Activated T-cell treated with anti-CD3 and anti-CD28 coated beads, Interleukin-2, amount 50 U/mL, for 24 hours (primary cell): Measurements from ENCODE around the gene C19orf44.
A peak's percentile ranks its signal among the peaks of the same experiment; 100 is the strongest.
"Not testable (repeated sequence)": the region's sequence is repeated elsewhere in the genome, so short reads cannot be mapped to it uniquely, and the experiment has no call there.

Experiments used
- DNase-seq: peaks from one replicate; pipeline ENCODE4 v3.0.0-alpha.2; 2020
- H3K27ac Mint-ChIP-seq: 2 replicates; pipeline ENCODE4 v1.8.0; 2020; ENCODE audit warnings: mild to moderate bottlenecking, mixed read lengths
- H3K27me3 Mint-ChIP-seq: 2 replicates; pipeline ENCODE4 v1.8.0; 2020; ENCODE audit warnings: mixed read lengths
- H3K36me3 Mint-ChIP-seq: 2 replicates; pipeline ENCODE4 v1.8.0; 2020; ENCODE audit warnings: low read depth, mixed read lengths
- H3K4me1 Mint-ChIP-seq: 2 replicates; pipeline ENCODE4 v1.8.0; 2020; ENCODE audit warnings: low read depth, mixed read lengths
- H3K4me3 Mint-ChIP-seq: 2 replicates; pipeline ENCODE4 v1.8.0; 2020; ENCODE audit warnings: mild to moderate bottlenecking, moderate library complexity, mixed read lengths
- H3K9me3 Mint-ChIP-seq: 2 replicates; pipeline ENCODE4 v1.8.0; 2020; ENCODE audit warnings: mixed read lengths

C19orf44 gene

DNA sequence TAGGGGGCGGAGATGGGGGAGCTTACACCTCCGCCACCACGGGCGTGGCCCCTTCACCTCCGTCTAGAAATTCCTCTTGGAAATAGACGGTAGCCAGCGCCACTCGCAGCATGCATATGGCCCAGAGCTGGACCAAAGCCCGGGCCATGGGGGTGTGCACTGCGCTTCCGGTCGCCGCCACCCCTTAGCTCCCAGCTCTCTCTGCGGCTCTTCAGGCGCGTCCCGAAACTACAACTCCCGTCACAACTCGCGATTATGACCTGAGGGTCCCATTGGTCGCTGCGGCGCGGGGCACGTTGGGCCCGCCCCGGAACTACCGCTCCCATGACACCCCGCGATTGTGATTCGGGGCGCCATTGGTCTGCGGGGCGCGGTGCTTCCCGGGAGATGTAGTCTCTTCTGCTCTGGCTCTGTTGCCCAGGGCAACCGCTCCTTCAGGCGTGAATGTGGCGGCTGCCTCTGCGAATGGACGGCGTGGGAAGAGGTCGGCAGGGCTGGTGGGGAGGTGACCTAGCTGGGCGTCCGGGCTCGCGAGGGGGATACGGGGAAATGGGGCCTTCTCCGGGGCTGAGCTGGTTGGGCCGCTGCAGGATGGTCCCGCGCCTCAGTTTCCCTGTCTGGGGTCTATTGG is at the start of gene C19orf44, which contains the start of gene CALR3:
C19orf44 (plus strand) TSS at position 413 of the 631 bp plus-strand sequence. CDS start 4,399 bp downstream, outside the sequence.
CALR3 (minus strand) TSS at position 186 of the 631 bp plus-strand sequence; CDS start at position 148, 38 bp downstream.
- peak within 1 kb of the TSS; percentile 90 for H3K27ac Mint-ChIP-seq
- peaks cover 12% of the 10 kb centered on the region for H3K36me3 Mint-ChIP-seq
- H3K4me1 Mint-ChIP-seq = peaks cover 18% of the 10 kb centered on the region
- H3K27me3 Mint-ChIP-seq = no peaks in the 10 kb centered on the region
- peak; percentile 96 for DNase-seq
- H3K9me3 Mint-ChIP-seq = peaks cover 3% of the 10 kb centered on the region
- peak within 1 kb of the TSS; percentile 90 for H3K4me3 Mint-ChIP-seq

DNA sequence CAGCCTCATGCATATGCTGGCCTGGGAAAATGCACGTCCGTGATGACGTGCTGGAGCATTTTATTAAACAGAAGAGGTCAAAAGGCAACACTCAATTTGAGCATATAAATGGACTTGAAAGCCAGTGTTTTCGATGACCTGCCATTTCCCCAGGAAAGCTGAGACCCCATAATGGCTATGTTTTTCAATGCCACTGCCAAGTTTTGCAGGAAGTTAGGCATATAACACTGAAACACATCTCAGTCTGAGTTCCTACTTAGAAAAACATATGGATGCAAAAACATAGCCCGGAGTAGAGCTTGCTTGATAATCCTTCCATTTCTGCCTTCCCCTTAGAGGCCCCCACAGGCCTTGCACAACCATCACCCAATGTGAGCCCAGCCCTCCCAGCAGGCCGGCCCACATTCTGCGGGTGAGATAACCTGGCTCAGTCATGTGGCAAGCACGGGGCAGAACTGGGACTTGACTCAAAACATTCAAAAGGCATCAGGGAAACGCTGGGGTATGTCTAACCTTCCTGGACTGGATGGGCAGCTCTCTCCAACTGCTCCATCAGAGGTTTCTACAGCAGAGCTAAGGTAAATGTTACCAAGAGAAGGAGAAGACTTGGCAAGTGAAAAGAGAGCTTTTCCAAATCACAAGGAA is 49.3 kb upstream of the C19orf44 start:
- H3K4me1 Mint-ChIP-seq = peaks cover 62% of the 10 kb centered on the region

DNA sequence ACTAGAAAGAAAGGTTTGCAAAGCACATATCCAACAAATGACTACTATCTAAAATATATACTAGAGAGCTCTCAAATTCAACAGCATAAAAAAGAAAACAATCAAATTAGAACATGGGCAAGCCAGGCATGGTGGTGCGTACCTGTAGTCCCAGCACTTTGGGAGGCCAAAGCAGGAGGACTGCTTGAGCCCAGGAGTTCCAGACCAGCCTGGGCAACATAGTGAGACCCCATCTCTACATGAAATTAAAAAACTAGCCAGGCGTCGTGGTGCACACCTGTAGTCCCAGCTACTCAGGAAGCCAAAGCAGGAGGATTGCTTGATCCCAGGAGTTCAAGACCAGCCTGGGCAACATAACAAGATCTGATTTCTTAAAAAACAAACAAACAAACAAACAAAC is 47.3 kb upstream of the C19orf44 start:
- peaks cover 61% of the 10 kb centered on the region for H3K4me1 Mint-ChIP-seq
- H3K4me3 Mint-ChIP-seq = not testable (repeated sequence)
- peak overlapping the region; percentile 89 for H3K27ac Mint-ChIP-seq

More for the DNA sequence above, 49.3 kb upstream of the C19orf44 start:
- no peaks in the 10 kb centered on the region for H3K27me3 Mint-ChIP-seq
- peaks cover 5% of the 10 kb centered on the region for H3K9me3 Mint-ChIP-seq
- H3K36me3 Mint-ChIP-seq = peaks cover 25% of the 10 kb centered on the region
- DNase-seq = peak; percentile 49
- no peak overlapping the region for H3K4me3 Mint-ChIP-seq
- peak overlapping the region; percentile 80 for H3K27ac Mint-ChIP-seq

DNA sequence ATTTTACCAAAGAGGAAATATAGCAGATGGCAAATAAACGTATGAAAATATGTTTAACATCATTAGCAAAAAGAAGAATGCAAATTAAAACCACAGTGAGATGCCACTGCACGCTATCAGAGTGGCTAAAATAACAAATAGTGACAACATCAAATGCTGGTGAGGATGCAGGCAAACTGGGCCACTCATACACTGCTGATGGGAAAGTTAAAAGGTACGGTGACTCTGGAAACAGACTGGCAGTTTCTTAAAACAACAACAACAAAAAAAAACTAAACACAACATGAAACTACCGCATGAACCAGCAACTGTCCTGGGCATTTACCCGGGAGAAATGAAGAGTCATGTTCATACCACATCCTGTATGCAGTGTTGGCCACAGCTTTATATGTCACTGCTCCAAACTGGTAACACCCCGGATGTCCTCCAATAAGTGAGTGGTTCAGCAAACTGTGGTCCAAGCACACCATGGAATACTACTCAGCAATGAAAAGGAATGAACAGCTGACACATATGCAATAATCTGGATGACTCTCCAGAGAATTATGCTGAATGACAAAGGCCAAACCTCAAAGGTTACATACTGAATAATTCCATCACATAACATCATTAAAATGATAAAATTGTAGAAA is 46.7 kb upstream of the C19orf44 start:
- H3K4me3 Mint-ChIP-seq = peak overlapping the region; percentile 15
- H3K27me3 Mint-ChIP-seq = no peaks in the 10 kb centered on the region
- peaks cover 5% of the 10 kb centered on the region for H3K9me3 Mint-ChIP-seq
- peak overlapping the region; percentile 89 for H3K27ac Mint-ChIP-seq
- DNase-seq = no peak
- peaks cover 15% of the 10 kb centered on the region for H3K36me3 Mint-ChIP-seq
- H3K4me1 Mint-ChIP-seq = peaks cover 59% of the 10 kb centered on the region

More for the DNA sequence above, 47.3 kb upstream of the C19orf44 start:
- not testable (repeated sequence) for DNase-seq, H3K9me3 Mint-ChIP-seq, H3K27me3 Mint-ChIP-seq
- peaks cover 17% of the 10 kb centered on the region for H3K36me3 Mint-ChIP-seq

DNA sequence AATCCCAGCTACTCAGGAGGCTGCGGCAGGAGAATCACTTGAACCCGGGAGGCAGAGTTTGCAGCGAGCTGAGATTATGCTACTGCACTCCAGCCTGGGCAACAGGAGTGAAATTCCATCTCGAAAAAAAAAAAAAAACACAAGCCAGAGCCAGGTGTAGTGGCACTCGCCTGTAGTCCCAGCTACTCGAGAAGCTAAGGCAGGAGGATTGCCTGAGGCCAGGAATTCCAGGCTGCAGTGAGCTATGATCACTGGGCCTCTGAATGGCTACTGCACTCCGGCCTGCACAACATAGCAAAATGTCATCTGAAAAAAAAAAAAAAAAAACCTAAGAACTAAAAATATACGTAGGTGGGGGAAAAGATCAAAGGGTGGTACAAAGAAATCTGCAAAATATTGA is 43.9 kb upstream of the C19orf44 start:
- H3K4me3 Mint-ChIP-seq = no peak overlapping the region
- DNase-seq = no peak
- H3K36me3 Mint-ChIP-seq = peaks cover 16% of the 10 kb centered on the region
- peaks cover 48% of the 10 kb centered on the region for H3K4me1 Mint-ChIP-seq
- H3K9me3 Mint-ChIP-seq = peaks cover 5% of the 10 kb centered on the region
- no peak overlapping the region for H3K27ac Mint-ChIP-seq
- no peaks in the 10 kb centered on the region for H3K27me3 Mint-ChIP-seq

DNA sequence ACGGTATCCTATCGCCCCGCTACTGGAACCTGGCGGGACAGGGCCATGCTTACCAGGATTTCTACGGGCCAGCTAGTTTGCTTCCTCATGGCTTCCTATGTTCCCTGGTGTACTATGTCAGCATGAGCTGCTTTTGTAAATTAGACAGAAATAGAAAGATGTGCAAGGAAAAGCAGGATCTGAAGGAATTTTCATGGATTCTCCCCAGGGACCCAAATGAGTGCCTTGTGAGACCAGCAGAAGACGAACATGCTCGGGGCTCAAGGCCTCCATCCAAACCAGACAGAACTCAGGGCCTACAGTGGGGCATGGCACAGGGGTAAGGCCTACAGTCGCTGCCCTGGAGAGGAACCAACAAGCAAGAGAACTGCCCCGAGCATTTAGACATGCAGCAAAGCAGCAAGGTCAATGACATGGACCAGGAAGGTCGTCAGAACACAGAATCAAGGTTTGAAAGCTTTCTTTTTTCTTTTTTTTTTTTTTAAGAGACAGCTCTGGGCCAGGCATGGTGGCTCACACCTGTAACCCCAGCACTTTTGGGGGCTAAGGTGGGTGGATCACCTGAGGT is 41.8 kb upstream of the C19orf44 start:
- Mint-ChIP-seq H3K27ac (no peak overlapping the region), H3K4me1 (peaks cover 51% of the 10 kb centered on the region), H3K4me3 (no peak overlapping the region), H3K9me3 (peaks cover 5% of the 10 kb centered on the region), H3K27me3 (no peaks in the 10 kb centered on the region), H3K36me3 (peaks cover 9% of the 10 kb centered on the region)
- no peak for DNase-seq

DNA sequence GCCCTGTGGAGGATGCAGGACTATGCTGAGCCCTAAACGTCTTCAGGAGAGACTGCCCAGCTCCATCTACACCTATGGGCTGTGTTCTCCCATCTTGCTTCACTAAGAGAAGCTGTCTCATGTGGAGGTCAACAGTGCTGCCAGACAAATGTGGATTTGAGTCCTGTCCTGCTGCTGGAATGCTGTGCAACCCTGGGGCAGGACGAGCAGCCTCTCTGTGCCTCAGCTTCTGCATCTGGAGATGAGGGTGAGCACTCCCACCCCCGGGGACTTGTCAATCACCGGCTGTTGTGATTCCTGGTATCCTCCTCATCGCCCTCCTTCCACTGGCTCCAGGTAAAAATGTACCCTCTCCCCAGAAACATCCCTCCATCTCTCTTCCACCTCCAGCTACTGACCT is 40.7 kb upstream of the C19orf44 start:
- no peak overlapping the region for H3K4me3 Mint-ChIP-seq
- H3K27me3 Mint-ChIP-seq = no peaks in the 10 kb centered on the region
- peaks cover 54% of the 10 kb centered on the region for H3K4me1 Mint-ChIP-seq

DNA sequence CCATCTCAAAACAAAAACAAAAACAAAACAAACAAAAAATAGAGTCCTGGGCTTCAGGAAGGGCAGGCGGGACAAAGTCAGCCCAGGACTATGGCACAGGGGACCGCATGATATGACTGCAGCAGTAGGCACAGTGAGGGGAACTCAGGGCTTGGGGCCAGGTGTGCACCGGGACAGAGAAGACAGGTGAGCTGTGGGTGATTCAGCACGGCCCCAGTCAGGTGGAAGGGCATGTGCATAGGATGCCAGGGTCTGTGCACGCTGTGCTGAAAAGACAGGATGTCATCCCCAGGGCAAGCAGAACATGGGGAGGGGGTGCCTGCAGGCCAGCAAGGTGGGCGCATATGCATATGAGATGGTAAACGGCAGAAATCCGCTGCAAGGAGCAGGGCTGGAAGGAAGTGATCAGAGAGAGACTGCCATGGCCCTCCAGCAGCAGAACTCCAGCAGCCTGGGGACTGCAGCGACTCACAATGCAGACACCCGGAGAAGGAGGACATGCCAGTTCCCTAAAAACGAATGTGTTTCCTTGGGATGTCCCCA is 39.5 kb upstream of the C19orf44 start:
- no peak for DNase-seq
- Mint-ChIP-seq H3K27me3 (no peaks in the 10 kb centered on the region), H3K9me3 (no peaks in the 10 kb centered on the region), H3K27ac (peak overlapping the region; percentile 80), H3K4me3 (no peak overlapping the region), H3K36me3 (peaks cover 4% of the 10 kb centered on the region), H3K4me1 (peaks cover 56% of the 10 kb centered on the region)

More for the DNA sequence above, 40.7 kb upstream of the C19orf44 start:
- no peak for DNase-seq
- no peaks in the 10 kb centered on the region for H3K9me3 Mint-ChIP-seq
- peaks cover 4% of the 10 kb centered on the region for H3K36me3 Mint-ChIP-seq
- H3K27ac Mint-ChIP-seq = peak overlapping the region; percentile 30

DNA sequence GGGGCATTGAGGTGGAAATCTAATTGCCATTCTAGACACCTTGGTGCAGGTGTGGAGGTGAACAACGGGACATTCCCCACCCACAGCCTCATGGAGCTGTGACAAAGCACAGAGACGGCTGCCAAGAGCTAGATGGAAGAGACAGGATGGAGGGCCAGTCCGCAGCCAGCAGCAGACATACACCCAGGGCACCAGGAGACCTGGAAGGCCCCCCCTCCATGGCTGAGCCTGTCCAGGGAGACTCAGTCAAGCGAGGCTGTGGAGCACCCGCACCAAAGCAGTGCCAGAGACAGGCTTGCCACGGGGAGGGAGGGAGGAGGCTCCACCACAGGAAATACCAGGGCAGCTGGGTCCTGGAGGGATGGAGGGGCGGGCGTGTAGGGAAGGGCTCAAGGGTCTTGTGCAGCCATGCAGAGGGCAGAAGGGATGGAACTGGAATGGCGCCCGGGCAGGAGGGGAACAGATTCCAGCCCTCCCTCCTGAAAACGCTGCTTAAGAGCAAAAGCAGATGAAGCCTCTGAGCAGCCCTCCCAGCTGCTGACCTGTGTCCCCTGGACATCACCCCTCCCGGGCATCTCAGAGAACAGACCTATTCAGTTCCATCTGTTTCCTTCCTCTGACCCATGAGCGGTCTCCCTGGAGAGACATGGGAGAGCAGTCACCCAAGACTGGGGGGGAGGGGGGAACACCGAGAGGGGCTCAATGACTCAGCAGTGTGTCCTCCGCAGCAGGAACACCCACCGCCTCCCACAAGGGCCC is 38.8 kb upstream of the C19orf44 start:
- H3K4me3 Mint-ChIP-seq = no peak overlapping the region
- peaks cover 7% of the 10 kb centered on the region for H3K36me3 Mint-ChIP-seq
- DNase-seq = no peak
- H3K9me3 Mint-ChIP-seq = no peaks in the 10 kb centered on the region
- H3K4me1 Mint-ChIP-seq = peaks cover 59% of the 10 kb centered on the region
- peak overlapping the region; percentile 80 for H3K27ac Mint-ChIP-seq
- no peaks in the 10 kb centered on the region for H3K27me3 Mint-ChIP-seq

DNA sequence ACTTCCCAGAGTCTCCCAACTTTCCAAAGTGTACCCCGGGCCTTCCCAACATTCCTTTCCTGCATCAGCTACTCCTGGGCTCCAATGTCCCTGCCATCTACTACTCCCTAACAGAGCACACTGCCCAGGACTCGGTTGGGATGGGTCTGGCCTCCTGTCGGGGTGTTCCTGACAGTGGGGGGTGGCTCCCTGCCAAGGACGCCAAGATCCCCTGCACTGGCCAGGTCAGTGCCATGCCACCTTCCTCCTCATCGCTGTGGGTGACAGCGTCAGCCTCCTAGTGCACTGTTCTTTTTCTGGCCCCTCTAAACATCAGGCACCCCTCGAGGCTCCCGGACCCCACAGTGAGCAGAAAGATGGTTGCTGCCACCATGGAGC is 38.3 kb upstream of the C19orf44 start:
- peaks cover 64% of the 10 kb centered on the region for H3K4me1 Mint-ChIP-seq
- no peak for DNase-seq
- H3K27ac Mint-ChIP-seq = peak overlapping the region; percentile 54
- peaks cover 9% of the 10 kb centered on the region for H3K36me3 Mint-ChIP-seq
- H3K9me3 Mint-ChIP-seq = no peaks in the 10 kb centered on the region
- H3K4me3 Mint-ChIP-seq = no peak overlapping the region
- no peaks in the 10 kb centered on the region for H3K27me3 Mint-ChIP-seq

DNA sequence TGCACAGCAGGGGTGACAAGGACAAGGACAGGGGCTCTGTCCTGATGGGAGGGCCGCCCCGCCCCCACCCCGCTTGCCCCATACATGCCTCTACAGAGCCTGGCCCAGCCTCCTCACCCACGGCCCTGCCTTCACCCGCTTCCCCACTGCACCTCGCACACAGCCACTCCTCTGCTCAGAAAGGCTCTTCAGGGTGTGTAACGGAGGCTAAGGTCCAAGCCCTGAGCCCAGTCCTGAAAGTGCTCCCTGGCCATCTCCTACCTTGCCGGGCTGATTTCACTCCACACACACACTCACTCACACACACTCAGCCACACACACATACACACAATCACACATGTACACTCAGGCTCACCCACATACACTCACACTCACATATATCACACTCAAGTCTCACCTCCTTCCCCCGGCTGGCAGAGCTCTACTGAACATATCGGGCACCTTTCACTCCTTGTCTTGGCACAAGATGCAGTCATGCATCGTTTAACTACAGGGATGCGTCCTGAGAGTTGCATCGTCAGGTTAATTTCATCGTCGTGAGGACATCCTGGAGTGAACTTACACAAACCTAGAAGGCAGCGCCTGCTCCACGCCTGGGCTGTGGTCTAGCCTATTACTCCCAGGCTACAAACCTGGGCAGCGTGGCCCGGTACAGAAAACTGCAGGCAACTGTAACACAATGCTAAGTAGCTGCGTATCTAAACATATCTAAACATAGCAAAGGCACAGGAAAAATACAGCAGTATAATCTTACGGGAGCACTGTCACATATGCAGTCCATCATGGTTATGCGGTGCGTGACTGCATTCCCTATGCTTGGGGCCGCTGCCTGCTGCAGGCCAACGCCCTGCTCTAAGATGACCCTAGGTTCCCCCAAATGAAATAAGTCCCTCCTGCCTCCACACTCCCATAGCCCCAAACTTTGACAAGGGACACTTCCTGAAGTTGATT is 37.5 kb upstream of the C19orf44 start:
- Mint-ChIP-seq H3K27me3 (no peaks in the 10 kb centered on the region), H3K36me3 (peaks cover 14% of the 10 kb centered on the region), H3K4me1 (peaks cover 71% of the 10 kb centered on the region), H3K27ac (peak overlapping the region; percentile 54), H3K4me3 (no peak overlapping the region), H3K9me3 (no peaks in the 10 kb centered on the region)
- DNase-seq = no peak

DNA sequence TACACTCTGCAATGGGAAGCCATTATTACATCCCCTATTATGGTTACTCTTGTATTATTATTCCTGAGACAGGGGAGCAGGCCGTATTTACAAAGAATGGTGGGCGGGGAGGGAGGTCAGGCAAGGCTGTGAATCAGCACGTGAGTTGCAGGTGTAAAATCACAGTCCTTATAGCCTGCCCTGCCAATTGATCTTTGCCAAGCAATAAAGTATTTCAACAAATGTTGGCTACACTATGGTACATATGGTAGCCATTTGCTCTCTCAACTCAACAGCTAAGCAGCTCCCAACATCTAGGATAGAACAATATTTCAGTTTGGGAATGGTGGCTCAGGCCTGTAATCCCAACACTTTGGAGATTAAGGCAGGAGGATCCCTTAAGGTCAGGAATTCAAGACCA is 36.5 kb upstream of the C19orf44 start:
- no peak overlapping the region for H3K4me3 Mint-ChIP-seq
- H3K36me3 Mint-ChIP-seq = peaks cover 14% of the 10 kb centered on the region
- DNase-seq = no peak
- H3K4me1 Mint-ChIP-seq = peaks cover 75% of the 10 kb centered on the region
- no peaks in the 10 kb centered on the region for H3K9me3 Mint-ChIP-seq
- no peak overlapping the region for H3K27ac Mint-ChIP-seq
- H3K27me3 Mint-ChIP-seq = no peaks in the 10 kb centered on the region

DNA sequence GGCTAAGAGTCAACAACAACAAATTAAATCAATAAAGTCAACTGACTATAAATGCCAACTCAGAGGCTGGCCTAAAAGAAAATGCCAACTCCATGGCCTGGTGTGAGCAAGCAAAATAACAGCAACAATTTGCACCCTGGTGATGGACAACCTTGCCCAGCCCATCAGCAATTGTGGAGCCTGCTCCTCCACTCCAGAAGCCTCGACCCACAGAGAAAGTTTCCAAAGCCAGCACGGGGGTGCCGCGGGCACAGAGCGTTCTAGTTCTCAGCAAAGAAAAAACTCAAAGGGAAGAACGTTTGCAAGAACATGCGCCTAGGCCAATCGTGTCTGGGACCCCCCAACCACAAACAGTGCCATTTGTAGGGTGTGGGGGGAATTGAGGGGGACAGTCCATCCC is 35.7 kb upstream of the C19orf44 start:
- no peaks in the 10 kb centered on the region for H3K9me3 Mint-ChIP-seq
- no peak for DNase-seq
- H3K4me3 Mint-ChIP-seq = no peak overlapping the region
- H3K27ac Mint-ChIP-seq = no peak overlapping the region
- H3K4me1 Mint-ChIP-seq = peaks cover 79% of the 10 kb centered on the region
- H3K27me3 Mint-ChIP-seq = no peaks in the 10 kb centered on the region
- peaks cover 18% of the 10 kb centered on the region for H3K36me3 Mint-ChIP-seq
